ENCODE results near the gene RASGRF2. TPM values are rescaled to one million over a fixed set of nuclear protein-coding genes. Genes with fewer than 3 reads are reported as not detected.

RASGRF2 gene
- total and polyA plus RNA-seq, 2 of the 13 experiments (the other 11 are each of a cell fraction or from before 2014, with no cell fraction given): 23.6 to 29.0 TPM

DNA sequence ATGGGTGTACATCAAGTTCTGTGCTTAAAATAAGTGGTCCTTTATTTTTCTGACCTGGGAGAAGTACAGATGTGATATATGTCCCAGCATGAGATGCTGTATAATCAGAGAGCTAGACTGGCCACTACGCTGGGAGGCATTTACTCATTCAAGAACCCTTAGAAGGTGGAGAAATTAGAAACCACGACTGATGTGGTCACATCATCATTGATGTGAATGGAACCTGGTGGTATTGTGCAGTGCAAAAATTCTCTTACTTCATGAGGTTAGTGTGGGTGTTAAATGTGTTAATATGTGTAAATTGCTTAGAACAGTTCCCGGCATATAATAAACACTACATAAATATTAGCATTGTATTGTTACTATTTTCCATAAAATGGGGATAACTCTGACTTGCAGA is 203.5 kb downstream of the RASGRF2 start:
- WGBS (ENCODE audit: low lambda C conversion rate): 92% methylated on average over 3 of the region's 3 CpGs
- no peaks in the 10 kb centered on the region for H4K20me1 ChIP-seq (ENCODE audit: insufficient read depth, low read length)
- H3K36me3 ChIP-seq (replicated peaks in 1 of 2; ENCODE audit: control insufficient read depth in 1 of 2, insufficient read depth in 2 of 2, low read length in 2 of 2): peaks cover 2 to 3% of the 10 kb centered on the region in 2 experiments; a peak in 3 of 5 replicates
- no peaks in the 10 kb centered on the region for H3K27me3 ChIP-seq (ENCODE audit: control insufficient read depth in 1 of 2, insufficient read depth in 2 of 2, low read length in 2 of 2)
- no peak overlapping the region for H3K9ac ChIP-seq (ENCODE audit: insufficient read depth, low read depth, low read length)
- no peak overlapping the region for H3K4me2 ChIP-seq (ENCODE audit: low read depth, low read length)
- no peak for FAIRE-seq
- H2AFZ ChIP-seq (ENCODE audit: low read length): no peak overlapping the region
- ChIA-PET CTCF (ENCODE audit: low intra/inter-chr PET ratio, low total read pairs) (no interaction called here), POLR2A (no interaction called here)
- no peak for DNase-seq (ENCODE audit: low spot score)
- BruUV-seq (replicated peaks): no TSS peak
- no peaks in the 10 kb centered on the region for H3K79me2 ChIP-seq (ENCODE audit: insufficient read depth, low read length)
- ATAC-seq: no peak
- no peak overlapping the region for H3K4me3 ChIP-seq (replicated peaks in 1 of 3; ENCODE audit: insufficient read depth in 1 of 3, low read depth in 2 of 3, low read length in 3 of 3)
- H3K9me3 ChIP-seq (ENCODE audit: low read length): no peaks in the 10 kb centered on the region
- intact Hi-C loops (cut with micrococcal nuclease; ENCODE audit: unreplicated experiment): loop anchor here (2.0 kb wide), 2 partner anchors 55 to 477 kb away; no protein-coding TSS in a partner anchor
- no peak overlapping the region for H3K27ac ChIP-seq (ENCODE audit: extremely low read length, insufficient read depth, low read length)
- H3K4me1 ChIP-seq (ENCODE audit: insufficient read depth, low read length): no peaks in the 10 kb centered on the region
- no peak for TF ChIP-seq PITX1 (CRISPR knock-in tag; IDR thresholded peaks at IDR 0.05)
- no peak for TF ChIP-seq KLF15 (CRISPR knock-in tag; IDR thresholded peaks at IDR 0.05; ENCODE audit: borderline replicate concordance)
- no peak for TF ChIP-seq U2AF1 (optimal IDR thresholded peaks at IDR 0.05; ENCODE audit: low read depth, low read length)
- TF ChIP-seq, protein P1, sequence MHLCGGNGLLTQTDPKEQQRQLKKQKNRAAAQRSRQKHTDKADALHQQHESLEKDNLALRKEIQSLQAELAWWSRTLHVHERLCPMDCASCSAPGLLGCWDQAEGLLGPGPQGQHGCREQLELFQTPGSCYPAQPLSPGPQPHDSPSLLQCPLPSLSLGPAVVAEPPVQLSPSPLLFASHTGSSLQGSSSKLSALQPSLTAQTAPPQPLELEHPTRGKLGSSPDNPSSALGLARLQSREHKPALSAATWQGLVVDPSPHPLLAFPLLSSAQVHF (CRISPR knock-in tag; IDR thresholded peaks at IDR 0.05): no peak
- no peak for TF ChIP-seq GATA4 (IDR thresholded peaks at IDR 0.05; ENCODE audit: borderline replicate concordance, low read depth)
- no peak for TF ChIP-seq MEF2D (CRISPR knock-in tag; IDR thresholded peaks at IDR 0.05)
- no peak for TF ChIP-seq ZNF672 (CRISPR knock-in tag; IDR thresholded peaks at IDR 0.05)
- TF ChIP-seq ZNF20 (CRISPR knock-in tag; IDR thresholded peaks at IDR 0.05): no peak
- TF ChIP-seq ARNT (IDR thresholded peaks at IDR 0.05): no peak
- TF ChIP-seq PHF20 (CRISPR knock-in tag; IDR thresholded peaks at IDR 0.05): no peak
- TF ChIP-seq, protein P2, sequence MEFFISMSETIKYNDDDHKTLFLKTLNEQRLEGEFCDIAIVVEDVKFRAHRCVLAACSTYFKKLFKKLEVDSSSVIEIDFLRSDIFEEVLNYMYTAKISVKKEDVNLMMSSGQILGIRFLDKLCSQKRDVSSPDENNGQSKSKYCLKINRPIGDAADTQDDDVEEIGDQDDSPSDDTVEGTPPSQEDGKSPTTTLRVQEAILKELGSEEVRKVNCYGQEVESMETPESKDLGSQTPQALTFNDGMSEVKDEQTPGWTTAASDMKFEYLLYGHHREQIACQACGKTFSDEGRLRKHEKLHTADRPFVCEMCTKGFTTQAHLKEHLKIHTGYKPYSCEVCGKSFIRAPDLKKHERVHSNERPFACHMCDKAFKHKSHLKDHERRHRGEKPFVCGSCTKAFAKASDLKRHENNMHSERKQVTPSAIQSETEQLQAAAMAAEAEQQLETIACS (CRISPR knock-in tag; IDR thresholded peaks at IDR 0.05): no peak
- no peak for TF ChIP-seq DPF2 (CRISPR knock-in tag; IDR thresholded peaks at IDR 0.05; ENCODE audit: borderline replicate concordance, low read depth)
- no peak for TF ChIP-seq NFRKB (IDR thresholded peaks at IDR 0.05)
- TF ChIP-seq, protein P3, sequence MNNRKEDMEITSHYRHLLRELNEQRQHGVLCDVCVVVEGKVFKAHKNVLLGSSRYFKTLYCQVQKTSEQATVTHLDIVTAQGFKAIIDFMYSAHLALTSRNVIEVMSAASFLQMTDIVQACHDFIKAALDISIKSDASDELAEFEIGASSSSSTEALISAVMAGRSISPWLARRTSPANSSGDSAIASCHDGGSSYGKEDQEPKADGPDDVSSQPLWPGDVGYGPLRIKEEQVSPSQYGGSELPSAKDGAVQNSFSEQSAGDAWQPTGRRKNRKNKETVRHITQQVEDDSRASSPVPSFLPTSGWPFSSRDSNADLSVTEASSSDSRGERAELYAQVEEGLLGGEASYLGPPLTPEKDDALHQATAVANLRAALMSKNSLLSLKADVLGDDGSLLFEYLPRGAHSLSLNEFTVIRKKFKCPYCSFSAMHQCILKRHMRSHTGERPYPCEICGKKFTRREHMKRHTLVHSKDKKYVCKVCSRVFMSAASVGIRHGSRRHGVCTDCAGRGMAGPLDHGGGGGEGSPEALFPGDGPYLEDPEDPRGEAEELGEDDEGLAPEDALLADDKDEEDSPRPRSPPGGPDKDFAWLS (CRISPR knock-in tag; IDR thresholded peaks at IDR 0.05; ENCODE audit: borderline replicate concordance): no peak
- TF ChIP-seq SAP130 (CRISPR knock-in tag; IDR thresholded peaks at IDR 0.05; ENCODE audit: low read depth): no peak
- TF ChIP-seq SAFB2 (CRISPR knock-in tag; IDR thresholded peaks at IDR 0.05; ENCODE audit: borderline replicate concordance, low read depth): no peak
- no peak for TF ChIP-seq FOXO1 (CRISPR knock-in tag; IDR thresholded peaks at IDR 0.05)
- no peak for TF ChIP-seq ZNF562 (CRISPR knock-in tag; IDR thresholded peaks at IDR 0.05; ENCODE audit: borderline replicate concordance)
- TF ChIP-seq LCORL (IDR thresholded peaks at IDR 0.05): no peak
- TF ChIP-seq LCORL (CRISPR knock-in tag; IDR thresholded peaks at IDR 0.05): no peak
- in situ Hi-C loops (cut with HindIII; ENCODE audit: extremely low pct_ligation_motif_present, low pct_unique_long_range_greater_than_20kb): no loop called here

All from HepG2 (cell line).